ENCODE results near the gene ARFRP1.

The ARFRP1 gene

GRCh38 chr20:63743210-63743970, 35.6 kb upstream of the ARFRP1 start:
- no peak for DNase-seq (ENCODE audit: low spot score)

GRCh38 chr20:63742381-63743024, 34.7 kb upstream of the ARFRP1 start:
- no peak for DNase-seq (ENCODE audit: low spot score)

- peak; percentile 14 for DNase-seq (ENCODE audit: low spot score)
Measured at GRCh38 chr20:63741676-63742380, 34.1 kb upstream of the ARFRP1 start.

- no peak for DNase-seq (ENCODE audit: low spot score)
Measured at GRCh38 chr20:63741354-63741675, 33.5 kb upstream of the ARFRP1 start.

GRCh38 chr20:63740627-63741353, 33.0 kb upstream of the ARFRP1 start:
- peak; percentile 97 for DNase-seq (ENCODE audit: low spot score)

- peak; percentile 85 for DNase-seq (ENCODE audit: low spot score)
Measured at GRCh38 chr20:63740070-63740626, 32.4 kb upstream of the ARFRP1 start.

- DNase-seq (ENCODE audit: low spot score) = peak; percentile 99
Measured at GRCh38 chr20:63739130-63740069, 31.6 kb upstream of the ARFRP1 start, which contains the start of gene SLC2A4RG. SLC2A4RG (plus strand) TSS chr20:63739776; CDS start chr20:63739913, 137 bp downstream.

- DNase-seq (ENCODE audit: low spot score) = no peak
Measured at GRCh38 chr20:63738687-63739129, 30.9 kb upstream of the ARFRP1 start.

GRCh38 chr20:63737945-63738686, 30.3 kb upstream of the ARFRP1 start:
- DNase-seq (ENCODE audit: low spot score) = no peak

- DNase-seq (ENCODE audit: low spot score) = no peak
Measured at GRCh38 chr20:63737695-63737944, 29.8 kb upstream of the ARFRP1 start.

- no peak for DNase-seq (ENCODE audit: low spot score)
Measured at GRCh38 chr20:63736893-63737694, 29.3 kb upstream of the ARFRP1 start.

- no peak for DNase-seq (ENCODE audit: low spot score)
Measured at GRCh38 chr20:63735859-63736718, 28.3 kb upstream of the ARFRP1 start, which contains the start of gene LIME1. LIME1 (plus strand) TSS chr20:63736664; CDS start chr20:63737550, 886 bp downstream.

GRCh38 chr20:63734946-63735858, 27.4 kb upstream of the ARFRP1 start:
- DNase-seq (ENCODE audit: low spot score) = no peak

GRCh38 chr20:63734111-63734945, 26.6 kb upstream of the ARFRP1 start:
- no peak for DNase-seq (ENCODE audit: low spot score)

GRCh38 chr20:63733579-63734081, 25.9 kb upstream of the ARFRP1 start:
- DNase-seq (ENCODE audit: low spot score) = no peak

- DNase-seq (ENCODE audit: low spot score) = no peak
Measured at GRCh38 chr20:63733117-63733516, 25.3 kb upstream of the ARFRP1 start.

Data from AG08396 (cell line).